K562 (cell line): Measurements from ENCODE around the gene ESRRG. TPM values are rescaled to one million over a fixed set of nuclear protein-coding genes. Genes with fewer than 3 reads are reported as not detected.

Source experiments
- ATF7 ChIP-seq: fragments of 450-650 bp; IDR thresholded peaks from 2 replicates; pipeline ENCODE4 v1.7.1; 2014; ENCODE audit warnings: mild to moderate bottlenecking, moderate library complexity
- BCOR ChIP-seq: fragments of 450-650 bp; IDR thresholded peaks from 2 replicates; pipeline ENCODE4 v1.6.1; 2016
- KAT7 ChIP-seq: sonication (generic); formaldehyde crosslinking; IDR thresholded peaks from 2 replicates; pipeline ENCODE4 v1.8.0; 2022; ENCODE audit warnings: missing genetic modification reagents, mild to moderate bottlenecking, borderline replicate concordance
- KLF10 ChIP-seq: fragments of 250-450 bp; sonication (Bioruptor Pico); IDR thresholded peaks from 2 replicates; pipeline ENCODE4 v1.6.1; 2021; ENCODE audit warnings: matching md5 sums
- SP1 ChIP-seq: sonication (generic); formaldehyde crosslinking; IDR thresholded peaks from 2 replicates; pipeline ENCODE4 v1.8.1; 2022; ENCODE audit warnings: mild to moderate bottlenecking, missing genetic modification reagents
- ZEB2 ChIP-seq: fragments of 450-650 bp; IDR thresholded peaks from 2 replicates; pipeline ENCODE4 v1.6.1; 2016
- polyA plus RNA-seq, 8 experiments: library from polyadenylated mRNA; depleted of rRNA in 4 of 8; stranded (reverse) in 5 of 8; unstranded in 3 of 8; fragments of >200 nt; fragmentation: Nextera tagmentation in 2 of 8; fragmentation: Illumina TruSeq in 1 of 8; extraction: Ambion mirVana in 2 of 8; extraction: Trizol in 1 of 8; gene quantifications; 2 replicates each; pipeline versions ENCODE4 v1.2.1 to v1.2.3, GENCODE V29; 2011 to 2014; ENCODE audit warnings: inconsistent platforms in 1 of 8, missing spikeins in 1 of 8
- total RNA-seq, 7 experiments: library from RNA; depleted of rRNA in 6 of 7; stranded (reverse); fragments of >200 nt in 6 of 7; fragmentation: Illumina TruSeq in 2 of 7; extraction: Trizol in 2 of 7; gene quantifications; 2 replicates each; pipeline versions ENCODE4 v1.2.1 to v1.2.3, GENCODE V29; 2011 to 2021; ENCODE audit warnings: low replicate concordance in 1 of 7
- TF ChIP-seq, protein P1 (sequence below): fragments of 450-650 bp; IDR thresholded peaks from 2 replicates; pipeline ENCODE4 v1.6.1; 2016; ENCODE audit warnings: borderline replicate concordance
- TF ChIP-seq, protein P2 (sequence below), 2 experiments: fragments of 450-650 bp in 1 of 2; sonication (generic) in 1 of 2; formaldehyde crosslinking; conservative IDR thresholded peaks; 2 replicates each; pipeline versions ENCODE4 v1.4.0 to v1.8.1; 2020 to 2022; ENCODE audit warnings: mild to moderate bottlenecking in 1 of 2, missing genetic modification reagents in 1 of 2
- TF ChIP-seq, protein P3 (sequence below): fragments of 450-650 bp; formaldehyde crosslinking; conservative IDR thresholded peaks from 2 replicates; pipeline ENCODE4 v1.4.0; 2022; ENCODE audit warnings: mild to moderate bottlenecking, missing genetic modification characterization
- TF ChIP-seq, protein P4 (sequence below), 2 experiments: fragments of 450-650 bp in 1 of 2; sonication (generic) in 1 of 2; formaldehyde crosslinking in 1 of 2; IDR thresholded peaks in 1 of 2; conservative IDR thresholded peaks in 1 of 2; 2 replicates each; pipeline versions ENCODE4 v1.6.1 to v1.8.1; 2016 to 2023; ENCODE audit warnings: mild to moderate bottlenecking in 2 of 2, moderate library complexity in 2 of 2, inconsistent platforms in 1 of 2, missing genetic modification reagents in 1 of 2

ESRRG gene
- total and polyA plus RNA-seq, 9 of the 15 experiments (the other 6 are each of a cell fraction or from before 2014, with no cell fraction given), result not detected

DNA sequence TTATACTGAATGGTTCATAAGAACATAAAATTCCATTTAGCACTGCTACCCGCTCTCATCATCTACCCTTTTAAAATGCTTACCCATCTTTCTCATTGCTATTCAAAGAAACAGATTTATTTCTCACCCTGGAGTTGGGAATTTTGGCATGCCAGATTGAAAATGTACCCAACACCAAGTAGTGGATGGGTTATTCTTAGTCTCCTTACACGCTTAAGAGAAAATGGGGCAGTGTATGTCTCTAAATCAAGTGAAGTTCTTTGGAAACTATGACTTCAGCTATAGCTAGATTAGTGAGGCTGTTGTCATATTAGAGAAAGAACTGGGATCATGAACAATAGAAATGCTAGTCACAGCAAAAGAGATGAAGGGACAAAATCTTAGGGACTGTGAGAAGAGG, 27.7 kb upstream of the ESRRG start (continued):
- TF ChIP-seq, protein P1, sequence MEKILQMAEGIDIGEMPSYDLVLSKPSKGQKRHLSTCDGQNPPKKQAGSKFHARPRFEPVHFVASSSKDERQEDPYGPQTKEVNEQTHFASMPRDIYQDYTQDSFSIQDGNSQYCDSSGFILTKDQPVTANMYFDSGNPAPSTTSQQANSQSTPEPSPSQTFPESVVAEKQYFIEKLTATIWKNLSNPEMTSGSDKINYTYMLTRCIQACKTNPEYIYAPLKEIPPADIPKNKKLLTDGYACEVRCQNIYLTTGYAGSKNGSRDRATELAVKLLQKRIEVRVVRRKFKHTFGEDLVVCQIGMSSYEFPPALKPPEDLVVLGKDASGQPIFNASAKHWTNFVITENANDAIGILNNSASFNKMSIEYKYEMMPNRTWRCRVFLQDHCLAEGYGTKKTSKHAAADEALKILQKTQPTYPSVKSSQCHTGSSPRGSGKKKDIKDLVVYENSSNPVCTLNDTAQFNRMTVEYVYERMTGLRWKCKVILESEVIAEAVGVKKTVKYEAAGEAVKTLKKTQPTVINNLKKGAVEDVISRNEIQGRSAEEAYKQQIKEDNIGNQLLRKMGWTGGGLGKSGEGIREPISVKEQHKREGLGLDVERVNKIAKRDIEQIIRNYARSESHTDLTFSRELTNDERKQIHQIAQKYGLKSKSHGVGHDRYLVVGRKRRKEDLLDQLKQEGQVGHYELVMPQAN, result no peak
- TF ChIP-seq KLF10 (no peak), KAT7 (no peak), SP1 (no peak), BCOR (no peak), ATF7 (no peak), ZEB2 (no peak)
- TF ChIP-seq, protein P2, sequence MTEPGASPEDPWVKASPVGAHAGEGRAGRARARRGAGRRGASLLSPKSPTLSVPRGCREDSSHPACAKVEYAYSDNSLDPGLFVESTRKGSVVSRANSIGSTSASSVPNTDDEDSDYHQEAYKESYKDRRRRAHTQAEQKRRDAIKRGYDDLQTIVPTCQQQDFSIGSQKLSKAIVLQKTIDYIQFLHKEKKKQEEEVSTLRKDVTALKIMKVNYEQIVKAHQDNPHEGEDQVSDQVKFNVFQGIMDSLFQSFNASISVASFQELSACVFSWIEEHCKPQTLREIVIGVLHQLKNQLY (CRISPR knock-in tag; conservative IDR thresholded peaks at IDR 0.05), result no peak
- TF ChIP-seq, protein P3, sequence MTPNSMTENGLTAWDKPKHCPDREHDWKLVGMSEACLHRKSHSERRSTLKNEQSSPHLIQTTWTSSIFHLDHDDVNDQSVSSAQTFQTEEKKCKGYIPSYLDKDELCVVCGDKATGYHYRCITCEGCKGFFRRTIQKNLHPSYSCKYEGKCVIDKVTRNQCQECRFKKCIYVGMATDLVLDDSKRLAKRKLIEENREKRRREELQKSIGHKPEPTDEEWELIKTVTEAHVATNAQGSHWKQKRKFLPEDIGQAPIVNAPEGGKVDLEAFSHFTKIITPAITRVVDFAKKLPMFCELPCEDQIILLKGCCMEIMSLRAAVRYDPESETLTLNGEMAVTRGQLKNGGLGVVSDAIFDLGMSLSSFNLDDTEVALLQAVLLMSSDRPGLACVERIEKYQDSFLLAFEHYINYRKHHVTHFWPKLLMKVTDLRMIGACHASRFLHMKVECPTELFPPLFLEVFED, result no peak
- TF ChIP-seq, protein P4, sequence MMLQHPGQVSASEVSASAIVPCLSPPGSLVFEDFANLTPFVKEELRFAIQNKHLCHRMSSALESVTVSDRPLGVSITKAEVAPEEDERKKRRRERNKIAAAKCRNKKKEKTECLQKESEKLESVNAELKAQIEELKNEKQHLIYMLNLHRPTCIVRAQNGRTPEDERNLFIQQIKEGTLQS (IDR thresholded peaks at IDR 0.05), result no peak
- TF ChIP-seq, protein P4 (CRISPR knock-in tag; conservative IDR thresholded peaks at IDR 0.05), result no peak
